CD4-positive, alpha-beta T cell (primary cell): Measurements from ENCODE around the gene TNIK. TPM values are rescaled to one million over a fixed set of nuclear protein-coding genes. Genes with fewer than 3 reads are reported as not detected.
A peak's percentile ranks its signal among the peaks of the same experiment; 100 is the strongest.

Experiments used
- ATAC-seq: fragments of 200-7000 bp; cut with Tn5 transposase; one replicate; pipeline ENCODE4 v1.10.0; 2022; ENCODE audit warnings: mild to moderate bottlenecking; ENCODE audit not compliant: poor library complexity
- CTCF ChIA-PET: fragments of 350-600 bp; sonication (Branson Sonifier 250); formaldehyde crosslinking; loops from one replicate; lab custom pipeline; 2021; ENCODE audit warnings: antibody characterized with exemption, inconsistent platforms; lab: Charles Lee
- POLR2A ChIA-PET: fragments of 350-600 bp; sonication (Branson Sonifier 250); formaldehyde crosslinking; loops from one replicate; lab custom pipeline; 2021; ENCODE audit warnings: antibody characterized with exemption, inconsistent platforms; lab: Charles Lee
- DNase-seq, 14 experiments: peaks; one replicate each; pipeline ENCODE4 v3.0.0-alpha.2; 2013 to 2020; ENCODE audit warnings: mixed read lengths in 2 of 14
- H3K27ac ChIP-seq, 2 donors: one replicate each; pipeline versions ENCODE4 v1.5.1 to v1.7.0; 2013; ENCODE audit warnings: low read length in 2 of 2, low read depth in 1 of 2, mild to moderate bottlenecking in 1 of 2
- H3K27me3 ChIP-seq, 2 experiments: 1 replicate in 1 of 2; 2 replicates in 1 of 2; pipeline versions ENCODE4 v1.6.1 to v1.7.0; 2013; ENCODE audit warnings: low read length in 2 of 2, control low read depth in 1 of 2, mild to moderate bottlenecking in 1 of 2, moderate library complexity in 1 of 2; ENCODE audit not compliant: insufficient read depth in 2 of 2, control insufficient read depth in 1 of 2
- H3K36me3 ChIP-seq: one replicate; pipeline ENCODE4 v1.6.1; 2013; ENCODE audit warnings: low read length, control low read depth; ENCODE audit not compliant: insufficient read depth
- H3K4me1 ChIP-seq: one replicate; pipeline ENCODE4 v1.6.1; 2013; ENCODE audit warnings: low read length, control low read depth; ENCODE audit not compliant: insufficient read depth
- H3K4me3 ChIP-seq: one replicate; pipeline ENCODE4 v1.5.1; 2013; ENCODE audit warnings: mild to moderate bottlenecking, low read length, moderate library complexity
- H3K9me3 ChIP-seq, 2 experiments: 1 replicate in 1 of 2; 2 replicates in 1 of 2; pipeline versions ENCODE4 v1.6.1 to v1.7.0; 2013; ENCODE audit warnings: low read length in 2 of 2, mild to moderate bottlenecking in 2 of 2, control low read depth in 1 of 2, moderate library complexity in 1 of 2; ENCODE audit not compliant: control insufficient read depth in 1 of 2, insufficient read depth in 1 of 2
- H3K27ac Mint-ChIP-seq: one replicate; pipeline ENCODE4 v1.8.0; 2020; ENCODE audit warnings: mixed read lengths
- H3K27me3 Mint-ChIP-seq: one replicate; pipeline ENCODE4 v1.8.0; 2021; ENCODE audit warnings: mixed read lengths
- H3K36me3 Mint-ChIP-seq: one replicate; pipeline ENCODE4 v1.8.0; 2021; ENCODE audit warnings: low read depth, mixed read lengths
- H3K4me1 Mint-ChIP-seq: one replicate; pipeline ENCODE4 v1.8.0; 2021; ENCODE audit warnings: low read depth, mixed read lengths
- H3K4me3 Mint-ChIP-seq: one replicate; pipeline ENCODE4 v1.8.0; 2020; ENCODE audit warnings: mild to moderate bottlenecking, mixed read lengths
- H3K9me3 Mint-ChIP-seq: one replicate; pipeline ENCODE4 v1.8.0; 2020; ENCODE audit warnings: mixed read lengths
- CTCF ChIP-seq: fragments of 200-600 bp; IDR thresholded peaks from one replicate; pipeline ENCODE4 v1.8.0; 2022; ENCODE audit warnings: antibody characterized with exemption, mild to moderate bottlenecking
- intact Hi-C, 2 experiments: fragments of 100-400 bp; cut with DNase I in 1 of 2; cut with micrococcal nuclease in 1 of 2; formaldehyde crosslinking; loops; one replicate each; pipeline versions ENCODE4 v1.15.1 to v1.9.0; 2023 to 2025; cut with DNase I, micrococcal nuclease
- total RNA-seq, 174 experiments: library from RNA in 2 of 174; stranded (reverse) in 2 of 174; gene quantifications; one replicate each; pipeline ENCODE4 v1.2.3 and lab custom pipeline; 2021 to 2026

Gene TNIK
- total RNA-seq, 2 experiments from 2014 or later = 71.0 to 78.3 TPM

GRCh38 chr3:171495413-171495812 lies 35.2 kb upstream of the TNIK start:
- H3K4me1 ChIP-seq = peaks cover 32% of the 10 kb centered on the region
- no peaks in the 10 kb centered on the region for H3K27me3 Mint-ChIP-seq
- H3K4me3 ChIP-seq = no peak overlapping the region
- ChIA-PET CTCF (no interaction called here), POLR2A (interaction anchor here (1.0 to 1.2 kb wide), 5 partner anchors 15 to 183 kb away, joined by 3 to 5 read pairs (median 4); partner anchors contain the start of gene TNIK)
- no peak for ATAC-seq
- peak overlapping the region; percentile 93 for H3K27ac Mint-ChIP-seq
- no peak for DNase-seq
- no peak overlapping the region for H3K27ac ChIP-seq
- no peaks in the 10 kb centered on the region for H3K36me3 Mint-ChIP-seq
- H3K9me3 Mint-ChIP-seq = peaks cover 5% of the 10 kb centered on the region
- H3K36me3 ChIP-seq = no peaks in the 10 kb centered on the region
- intact Hi-C loops = loop anchor here in 1 of 2 experiments (2.0 kb wide), 1 partner anchor 35 kb away; the partner anchor contains the start of gene TNIK
- no peaks in the 10 kb centered on the region for H3K27me3 ChIP-seq
- peaks cover 63% of the 10 kb centered on the region for H3K4me1 Mint-ChIP-seq
- no peak for TF ChIP-seq CTCF
- H3K4me3 Mint-ChIP-seq = peak overlapping the region; percentile 27
- no peaks in the 10 kb centered on the region for H3K9me3 ChIP-seq

GRCh38 chr3:171494457-171495109 lies 34.4 kb upstream of the TNIK start:
- Histone ChIP-seq H3K27me3 (no peaks in the 10 kb centered on the region), H3K36me3 (no peaks in the 10 kb centered on the region), H3K9me3 (no peaks in the 10 kb centered on the region), H3K4me3 (no peak overlapping the region), H3K4me1 (peaks cover 32% of the 10 kb centered on the region), H3K27ac (peak overlapping the region; percentile 36 to 68)
- no peak for TF ChIP-seq CTCF
- intact Hi-C loops = loop anchor here in 1 of 2 experiments (2.0 kb wide), 1 partner anchor 34 kb away; the partner anchor contains the start of gene TNIK
- no peaks in the 10 kb centered on the region for H3K36me3 Mint-ChIP-seq
- H3K27ac Mint-ChIP-seq = peak overlapping the region; percentile 93
- ATAC-seq = peak; percentile 89
- peaks cover 5% of the 10 kb centered on the region for H3K9me3 Mint-ChIP-seq
- CTCF ChIA-PET = no interaction called here
- H3K4me3 Mint-ChIP-seq = peak overlapping the region; percentile 64
- no peaks in the 10 kb centered on the region for H3K27me3 Mint-ChIP-seq
- POLR2A ChIA-PET = interaction anchor here (1.0 to 1.2 kb wide), 5 partner anchors 14 to 182 kb away, joined by 3 to 5 read pairs (median 4); partner anchors contain the start of gene TNIK
- peaks cover 63% of the 10 kb centered on the region for H3K4me1 Mint-ChIP-seq
- DNase-seq = peak in 5 of 14 experiments; percentile 5 to 80 (median 65)

- H3K27me3 Mint-ChIP-seq = no peaks in the 10 kb centered on the region
- Histone ChIP-seq H3K36me3 (no peaks in the 10 kb centered on the region), H3K9me3 (no peaks in the 10 kb centered on the region), H3K27me3 (no peaks in the 10 kb centered on the region), H3K4me3 (peak overlapping the region; percentile 19), H3K4me1 (peaks cover 32% of the 10 kb centered on the region), H3K27ac (no peak overlapping the region)
- ChIA-PET POLR2A (interaction anchor here (0.9 to 4.5 kb wide), 6 partner anchors 10 to 236 kb away, joined by 3 to 43 read pairs (median 4); partner anchors contain the start of gene TNIK), CTCF (interaction anchor here (0.5 to 2.4 kb wide), 2 partner anchors 30 to 32 kb away, joined by 3 to 9 read pairs; partner anchors contain the start of gene TNIK)
- peak overlapping the region; percentile 55 for H3K4me3 Mint-ChIP-seq
- ATAC-seq = peak; percentile 35
- peak in 3 of 14 experiments; percentile 31 to 78 (median 47) for DNase-seq
- peak overlapping the region; percentile 65 for H3K27ac Mint-ChIP-seq
- peaks cover 5% of the 10 kb centered on the region for H3K9me3 Mint-ChIP-seq
- no peaks in the 10 kb centered on the region for H3K36me3 Mint-ChIP-seq
- no peak for TF ChIP-seq CTCF
- H3K4me1 Mint-ChIP-seq = peaks cover 52% of the 10 kb centered on the region
- intact Hi-C loops = no loop called here
Observed at GRCh38 chr3:171491361-171491760, 31.2 kb upstream of the TNIK start.
